GM12892 (cell line): ENCODE data around the gene ZDHHC14.
"Not testable (repeated sequence)": the region's sequence is repeated elsewhere in the genome, so short reads cannot be mapped to it uniquely, and the experiment has no call there.

Source experiments
- DNase-seq: peaks from one replicate; pipeline ENCODE4 v3.0.0; 2011; ENCODE audit not compliant: insufficient read length
- FAIRE-seq: peaks from 2 replicates; lab custom pipeline; 2011; peaks lifted over from hg19 to GRCh38; lab: Jason Lieb, UNC
- POLR2A ChIP-seq: IDR thresholded peaks from 2 replicates; pipeline ENCODE4 v1.6.1; 2011; ENCODE audit warnings: low read depth, low read length, control low read depth
- POLR2AphosphoS5 ChIP-seq: IDR thresholded peaks from 2 replicates; pipeline ENCODE4 v1.6.1; 2011; ENCODE audit warnings: low read depth, low read length, control low read depth
- TAF1 ChIP-seq: IDR thresholded peaks from 2 replicates; pipeline ENCODE4 v1.6.1; 2011; ENCODE audit warnings: low read depth, mild to moderate bottlenecking, control low read depth, low read length, borderline replicate concordance

The ZDHHC14 gene

GRCh38 chr6:157397660-157398059, 16.7 kb downstream of the ZDHHC14 start:
- FAIRE-seq (no peak), DNase-seq (no peak)

GRCh38 chr6:157398151-157398550, 17.2 kb downstream of the ZDHHC14 start:
- FAIRE-seq: no peak
- DNase-seq: no peak

More at GRCh38 chr6:157397660-157398059, 16.7 kb downstream of the ZDHHC14 start:
- TF ChIP-seq POLR2AphosphoS5 (no peak), TAF1 (no peak), POLR2A (no peak)

GRCh38 chr6:157400676-157401075, 19.7 kb downstream of the ZDHHC14 start:
- DNase-seq (no peak), FAIRE-seq (no peak)
- TF ChIP-seq POLR2AphosphoS5 (no peak), TAF1 (no peak), POLR2A (no peak)

More at GRCh38 chr6:157398151-157398550, 17.2 kb downstream of the ZDHHC14 start:
- TF ChIP-seq POLR2A (no peak), POLR2AphosphoS5 (no peak), TAF1 (no peak)

- FAIRE-seq (no peak), DNase-seq (no peak)
- TF ChIP-seq POLR2AphosphoS5: no peak
- no peak for TF ChIP-seq TAF1
- no peak for TF ChIP-seq POLR2A
Observed at GRCh38 chr6:157401734-157402338, 20.8 kb downstream of the ZDHHC14 start.

- FAIRE-seq: no peak
- no peak for TF ChIP-seq TAF1
- no peak for TF ChIP-seq POLR2AphosphoS5
- no peak for TF ChIP-seq POLR2A
Observed at GRCh38 chr6:157402996-157403685, 22.2 kb downstream of the ZDHHC14 start.

GRCh38 chr6:157403686-157404051, 22.7 kb downstream of the ZDHHC14 start:
- no peak for TF ChIP-seq POLR2A
- no peak for TF ChIP-seq TAF1
- no peak for TF ChIP-seq POLR2AphosphoS5
- FAIRE-seq: no peak
- no peak for DNase-seq

More at GRCh38 chr6:157402996-157403685, 22.2 kb downstream of the ZDHHC14 start:
- DNase-seq: no peak

- no peak for DNase-seq
- TF ChIP-seq TAF1 (no peak), POLR2A (no peak), POLR2AphosphoS5 (no peak)
- FAIRE-seq: no peak
Observed at GRCh38 chr6:157405986-157406385, 25.0 kb downstream of the ZDHHC14 start.

- TF ChIP-seq POLR2A: no peak
- no peak for TF ChIP-seq POLR2AphosphoS5
- TF ChIP-seq TAF1: no peak
- DNase-seq (no peak), FAIRE-seq (no peak)
Observed at GRCh38 chr6:157406661-157407060, 25.7 kb downstream of the ZDHHC14 start.

GRCh38 chr6:157407646-157408045, 26.7 kb downstream of the ZDHHC14 start:
- FAIRE-seq (no peak), DNase-seq (no peak)
- TF ChIP-seq TAF1: no peak
- no peak for TF ChIP-seq POLR2AphosphoS5
- no peak for TF ChIP-seq POLR2A

GRCh38 chr6:157408427-157408826, 27.4 kb downstream of the ZDHHC14 start:
- FAIRE-seq, DNase-seq: not testable (repeated sequence)

- DNase-seq: no peak
- TF ChIP-seq POLR2AphosphoS5 (no peak), TAF1 (no peak), POLR2A (no peak)
- FAIRE-seq: no peak
Observed at GRCh38 chr6:157410045-157410444, 29.1 kb downstream of the ZDHHC14 start.

GRCh38 chr6:157411368-157411767, 30.4 kb downstream of the ZDHHC14 start:
- DNase-seq: no peak
- no peak for FAIRE-seq

More at GRCh38 chr6:157411368-157411767, 30.4 kb downstream of the ZDHHC14 start:
- TF ChIP-seq TAF1 (no peak), POLR2AphosphoS5 (no peak), POLR2A (no peak)
